Measurements from ENCODE around the gene PPP2R5D.
"Not testable (repeated sequence)": the region's sequence is repeated elsewhere in the genome, so short reads cannot be mapped to it uniquely, and the experiment has no call there.

PPP2R5D gene

GRCh38 chr6:42984001-42984923 lies at the start of gene PPP2R5D:
TSS of gene PPP2R5D (plus strand) at chr6:42984570. CDS start at chr6:42984678, 108 bp downstream.
- peak; percentile 100 for DNase-seq (ENCODE audit: low spot score)

- DNase-seq (ENCODE audit: low spot score), result no peak
These were observed 49.0 kb upstream of the PPP2R5D start for GRCh38 chr6:42935322-42935721.

- DNase-seq (ENCODE audit: low spot score), result no peak
These were observed 48.0 kb upstream of the PPP2R5D start for GRCh38 chr6:42936398-42936797.

GRCh38 chr6:42937548-42938427 lies 46.6 kb upstream of the PPP2R5D start:
- DNase-seq (ENCODE audit: low spot score), result no peak

GRCh38 chr6:42938428-42938796 lies 46.0 kb upstream of the PPP2R5D start:
- DNase-seq (ENCODE audit: low spot score), result no peak

- no peak for DNase-seq (ENCODE audit: low spot score)
These were observed 45.2 kb upstream of the PPP2R5D start for GRCh38 chr6:42938987-42939809.

GRCh38 chr6:42939810-42940167 lies 44.6 kb upstream of the PPP2R5D start:
- DNase-seq (ENCODE audit: low spot score), result no peak

- DNase-seq (ENCODE audit: low spot score), result no peak
These were observed 43.8 kb upstream of the PPP2R5D start for GRCh38 chr6:42940493-42941045.

- DNase-seq (ENCODE audit: low spot score), result not testable (repeated sequence)
These were observed 43.0 kb upstream of the PPP2R5D start for GRCh38 chr6:42941356-42941755.

- no peak for DNase-seq (ENCODE audit: low spot score)
These were observed 41.9 kb upstream of the PPP2R5D start for GRCh38 chr6:42942444-42942843.

GRCh38 chr6:42947950-42948349 lies 36.4 kb upstream of the PPP2R5D start:
- no peak for DNase-seq (ENCODE audit: low spot score)

- DNase-seq (ENCODE audit: low spot score), result no peak
These were observed 32.0 kb upstream of the PPP2R5D start for GRCh38 chr6:42952389-42952788.

GRCh38 chr6:42954405-42954804 lies 30.0 kb upstream of the PPP2R5D start:
- not testable (repeated sequence) for DNase-seq (ENCODE audit: low spot score)

- no peak for DNase-seq (ENCODE audit: low spot score)
These were observed 26.2 kb upstream of the PPP2R5D start for GRCh38 chr6:42958125-42958524.

GRCh38 chr6:42959917-42960242 lies 24.5 kb upstream of the PPP2R5D start:
- no peak for DNase-seq (ENCODE audit: low spot score)

GRCh38 chr6:42960243-42961019 lies 23.9 kb upstream of the PPP2R5D start, which contains the start of gene GNMT:
TSS of gene GNMT (plus strand) at chr6:42960754. CDS start at chr6:42960768, 14 bp downstream.
- peak; percentile 52 for DNase-seq (ENCODE audit: low spot score)

- no peak for DNase-seq (ENCODE audit: low spot score)
These were observed 23.3 kb upstream of the PPP2R5D start for GRCh38 chr6:42961020-42961470.

- no peak for DNase-seq (ENCODE audit: low spot score)
These were observed 22.3 kb upstream of the PPP2R5D start for GRCh38 chr6:42962096-42962495.

- DNase-seq (ENCODE audit: low spot score), result no peak
These were observed 21.7 kb upstream of the PPP2R5D start for GRCh38 chr6:42962502-42963178.

GRCh38 chr6:42963179-42963854 lies 21.1 kb upstream of the PPP2R5D start:
- DNase-seq (ENCODE audit: low spot score), result no peak
